B cell (primary cell): Measurements from ENCODE around the gene NEUROD4. TPM values are rescaled to one million over a fixed set of nuclear protein-coding genes. Genes with fewer than 3 reads are reported as not detected.

Experiments used
- ATAC-seq: fragments of 200-7000 bp; cut with Tn5 transposase; one replicate; pipeline ENCODE4 v1.10.0; 2021; ENCODE audit warnings: low read depth, mild to moderate bottlenecking, moderate number of reproducible peaks, moderate library complexity
- CTCF ChIA-PET: fragments of 350-600 bp; sonication (Branson Sonifier 250); formaldehyde crosslinking; loops from one replicate; lab custom pipeline; 2021; ENCODE audit warnings: antibody characterized with exemption, inconsistent platforms; lab: Charles Lee
- POLR2A ChIA-PET: fragments of 350-600 bp; sonication (Branson Sonifier 250); formaldehyde crosslinking; loops from one replicate; lab custom pipeline; 2021; ENCODE audit warnings: antibody characterized with exemption; lab: Charles Lee
- DNase-seq: peaks from one replicate; pipeline ENCODE4 v3.0.0; 2013
- H2AFZ ChIP-seq: 2 replicates; pipeline ENCODE4 v1.6.1; 2012; ENCODE audit warnings: mild to moderate bottlenecking, low read depth, low read length; ENCODE audit not compliant: insufficient read depth, poor library complexity, severe bottlenecking
- H3K27ac ChIP-seq, 2 donors: 1 replicate in 1 of 2; 2 replicates in 1 of 2; pipeline ENCODE4 v1.5.1; 2012 to 2013; ENCODE audit warnings: low read length in 2 of 2, mild to moderate bottlenecking in 2 of 2, moderate library complexity in 1 of 2
- H3K27me3 ChIP-seq, 4 experiments: fragments of 200-600 bp in 1 of 4; sonication (generic) in 1 of 4; replicated peaks in 1 of 4; 1 replicate in 2 of 4; 2 replicates in 2 of 4; pipeline versions ENCODE4 v1.6.1 to v1.7.0; 2013 to 2016; ENCODE audit warnings: low read length in 3 of 4, mild to moderate bottlenecking in 2 of 4, mixed read lengths in 1 of 4, moderate library complexity in 1 of 4; ENCODE audit not compliant: insufficient read depth in 4 of 4, control insufficient read depth in 3 of 4; ENCODE audit errors: control extremely low read depth in 1 of 4
- H3K36me3 ChIP-seq, 2 experiments: replicated peaks in 1 of 2; 1 replicate in 1 of 2; 2 replicates in 1 of 2; pipeline versions ENCODE4 v1.6.1 to v1.7.1; 2013; ENCODE audit warnings: low read length in 1 of 2; ENCODE audit not compliant: insufficient read depth in 2 of 2, control insufficient read depth in 1 of 2; ENCODE audit errors: control extremely low read depth in 1 of 2, extremely low read depth in 1 of 2
- H3K4me1 ChIP-seq, 2 donors: fragments of 200-600 bp in 1 of 2; sonication (generic) in 1 of 2; 1 replicate in 1 of 2; 2 replicates in 1 of 2; pipeline versions ENCODE4 v1.5.1 to v1.6.1; 2013 to 2017; ENCODE audit warnings: low read length in 2 of 2; ENCODE audit not compliant: control insufficient read depth in 2 of 2, insufficient read depth in 2 of 2
- H3K4me2 ChIP-seq: replicated peaks from 2 replicates; pipeline ENCODE3; 2012; ENCODE audit warnings: mild to moderate bottlenecking, low read depth, low read length; ENCODE audit not compliant: poor library complexity, severe bottlenecking
- H3K4me3 ChIP-seq, 5 experiments: fragments of 200-600 bp in 1 of 5; sonication (generic) in 1 of 5; 1 replicate in 3 of 5; 2 replicates in 2 of 5; pipeline versions ENCODE4 v1.5.1 to v1.7.0; 2011 to 2016; ENCODE audit warnings: low read length in 4 of 5, mild to moderate bottlenecking in 4 of 5, low read depth in 2 of 5, control low read depth in 1 of 5, moderate library complexity in 1 of 5; ENCODE audit not compliant: insufficient read depth in 1 of 5; ENCODE audit errors: control extremely low read depth in 1 of 5, extremely low read depth in 1 of 5
- H3K79me2 ChIP-seq: fragments of 200-600 bp; sonication (generic); one replicate; pipeline ENCODE4 v1.6.0; 2016; ENCODE audit warnings: low read length; ENCODE audit not compliant: control insufficient read depth, insufficient read depth
- H3K9ac ChIP-seq: fragments of 200-600 bp; sonication (generic); 2 replicates; pipeline ENCODE4 v1.6.1; 2017; ENCODE audit warnings: mild to moderate bottlenecking, low read length, moderate library complexity
- H3K9me3 ChIP-seq, 3 donors: one replicate each; pipeline versions ENCODE4 v1.6.1 to v1.7.1; 2013; ENCODE audit warnings: low read length in 2 of 3; ENCODE audit not compliant: control insufficient read depth in 2 of 3, insufficient read depth in 1 of 3; ENCODE audit errors: control extremely low read depth in 1 of 3
- H4K20me1 ChIP-seq: 2 replicates; pipeline ENCODE4 v1.6.0; 2012; ENCODE audit warnings: mild to moderate bottlenecking, low read length; ENCODE audit not compliant: insufficient read depth, control insufficient read depth, poor library complexity, severe bottlenecking
- H3K27ac Mint-ChIP-seq: one replicate; pipeline ENCODE4 v1.8.0; 2021; ENCODE audit warnings: mixed read lengths
- H3K27me3 Mint-ChIP-seq: one replicate; pipeline ENCODE4 v1.8.0; 2021; ENCODE audit warnings: mixed read lengths
- H3K4me1 Mint-ChIP-seq: one replicate; pipeline ENCODE4 v1.8.0; 2021; ENCODE audit warnings: mixed read lengths
- H3K4me3 Mint-ChIP-seq: one replicate; pipeline ENCODE4 v1.8.0; 2021; ENCODE audit warnings: mixed read lengths
- H3K9me3 Mint-ChIP-seq: one replicate; pipeline ENCODE4 v1.8.0; 2022; ENCODE audit warnings: mixed read lengths; ENCODE audit not compliant: insufficient read depth
- CTCF ChIP-seq: fragments of 200-600 bp; IDR thresholded peaks from one replicate; pipeline ENCODE4 v1.8.0; 2022; ENCODE audit warnings: antibody characterized with exemption, mild to moderate bottlenecking
- EZH2 ChIP-seq: IDR thresholded peaks from 2 replicates; pipeline ENCODE4 v1.6.1; 2012; ENCODE audit warnings: borderline replicate concordance, low read depth, mild to moderate bottlenecking, moderate library complexity, low read length; ENCODE audit not compliant: insufficient read depth, poor library complexity, severe bottlenecking
- WGBS: methylation state at CpG from one replicate; pipeline ENCODE4 v1.1.5; 2013; ENCODE audit warnings: missing lambda C conversion rate; ENCODE audit not compliant: insufficient coverage; 5-methylcytosine and 5-hydroxymethylcytosine counted together
- intact Hi-C: fragments of 100-400 bp; cut with micrococcal nuclease; formaldehyde crosslinking; loops from one replicate; pipeline ENCODE4 v1.10.0; 2022
- polyA minus RNA-seq: library from RNA; depleted of rRNA, polyadenylated mRNA; stranded (reverse); fragments of >200 nt; gene quantifications from 2 replicates; pipeline ENCODE4 v1.2.3, GENCODE V29; 2012
- polyA plus RNA-seq: library from polyadenylated mRNA; depleted of rRNA; stranded (reverse); fragments of >200 nt; gene quantifications from 2 replicates; pipeline ENCODE4 v1.2.3, GENCODE V29; 2012
- total RNA-seq, 2 donors: library from RNA; stranded (reverse); fragments of 120-200 nt in 1 of 2; gene quantifications; 1 replicate in 1 of 2; 2 replicates in 1 of 2; pipeline versions ENCODE4 v1.2.3 to v1.2.4, GENCODE V29; 2013 to 2022

The NEUROD4 gene, protein sequence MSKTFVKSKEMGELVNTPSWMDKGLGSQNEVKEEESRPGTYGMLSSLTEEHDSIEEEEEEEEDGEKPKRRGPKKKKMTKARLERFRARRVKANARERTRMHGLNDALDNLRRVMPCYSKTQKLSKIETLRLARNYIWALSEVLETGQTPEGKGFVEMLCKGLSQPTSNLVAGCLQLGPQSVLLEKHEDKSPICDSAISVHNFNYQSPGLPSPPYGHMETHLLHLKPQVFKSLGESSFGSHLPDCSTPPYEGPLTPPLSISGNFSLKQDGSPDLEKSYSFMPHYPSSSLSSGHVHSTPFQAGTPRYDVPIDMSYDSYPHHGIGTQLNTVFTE
- total RNA-seq (not detected in 2 replicates), polyA plus RNA-seq (not detected in 2 replicates), polyA minus RNA-seq (not detected in 2 replicates)
- not detected for total RNA-seq (2013)

- Histone ChIP-seq H3K4me1 (peaks cover 0 to 9% of the 10 kb centered on the region in 2 donors), H3K27me3 (peaks cover 0 to 36% (median 26%) of the 10 kb centered on the region in 4 experiments), H3K4me3 (no peak within 1 kb of the TSS), H3K27ac (no peak within 1 kb of the TSS), H3K79me2 (no peaks in the 10 kb centered on the region), H3K36me3 (no peaks in the 10 kb centered on the region), H4K20me1 (no peaks in the 10 kb centered on the region), H3K4me2 (peak within 1 kb of the TSS; percentile 16), H3K9ac (no peak within 1 kb of the TSS), H2AFZ (peak within 1 kb of the TSS; percentile 20), H3K9me3 (peaks cover 0 to 4% (median 2%) of the 10 kb centered on the region in 3 donors)
- ATAC-seq (no peak), DNase-seq (peak; percentile 24)
- Mint-ChIP-seq H3K4me1 (peaks cover 6% of the 10 kb centered on the region), H3K4me3 (no peak within 1 kb of the TSS), H3K27ac (no peak within 1 kb of the TSS), H3K27me3 (peaks cover 55% of the 10 kb centered on the region), H3K9me3 (no peaks in the 10 kb centered on the region)
- WGBS: 16% methylated on average over 12 of the region's 13 CpGs
- ChIA-PET CTCF (interaction anchor here (1.0 to 3.1 kb wide), 2 partner anchors 27 to 52 kb away, joined by 4 to 9 read pairs; no protein-coding TSS in a partner anchor), POLR2A (no interaction called here)
- intact Hi-C loops: no loop called here
- TF ChIP-seq EZH2 (no peak), CTCF (no peak)
Measured at GRCh38 chr12:55019784-55020183, at the start of gene NEUROD4. Gene NEUROD4 (plus strand): TSS chr12:55019974. CDS start chr12:55026440, 6,466 bp downstream.

DNA sequence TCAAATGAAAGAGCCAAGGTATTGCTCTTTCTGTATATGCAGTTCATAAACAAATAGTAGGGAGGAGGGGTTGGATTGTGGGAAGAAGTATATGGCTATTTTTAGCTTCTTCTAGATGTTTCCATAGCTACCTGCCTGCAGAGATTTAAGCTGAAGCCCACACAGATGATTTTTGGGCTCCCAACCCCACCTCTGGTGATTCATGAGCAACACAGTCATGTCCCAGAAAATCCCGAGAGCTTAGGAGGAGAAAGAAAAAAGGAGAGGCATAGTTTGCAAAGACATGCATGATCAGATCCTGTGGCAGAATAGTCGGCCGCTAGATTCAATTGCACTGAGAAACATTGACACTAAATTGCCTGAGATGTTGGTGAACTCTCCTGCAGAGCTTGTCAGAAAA is 49.0 kb upstream of the NEUROD4 start:
- Histone ChIP-seq H2AFZ (no peak overlapping the region), H4K20me1 (no peaks in the 10 kb centered on the region), H3K27ac (no peak overlapping the region), H3K9ac (no peak overlapping the region), H3K4me2 (no peak overlapping the region), H3K4me1 (peaks cover 0 to 3% of the 10 kb centered on the region in 2 donors), H3K27me3 (no peaks in the 10 kb centered on the region), H3K4me3 (no peak overlapping the region), H3K79me2 (no peaks in the 10 kb centered on the region), H3K36me3 (peaks cover 0 to 50% of the 10 kb centered on the region in 2 experiments), H3K9me3 (no peaks in the 10 kb centered on the region)
- no peak overlapping the region for H3K4me3 Mint-ChIP-seq
- peaks cover 2% of the 10 kb centered on the region for H3K4me1 Mint-ChIP-seq
- no peaks in the 10 kb centered on the region for H3K27me3 Mint-ChIP-seq
- CTCF ChIA-PET: interaction anchor here (0.6 to 2.9 kb wide), 3 partner anchors 10 to 22 kb away, joined by 3 to 9 read pairs (median 3); no protein-coding TSS in a partner anchor
- TF ChIP-seq EZH2: no peak
- no peak for TF ChIP-seq CTCF
- POLR2A ChIA-PET: no interaction called here
- WGBS: 100% methylated on average over 3 of the region's 3 CpGs
- ATAC-seq (no peak), DNase-seq (no peak)
- no peaks in the 10 kb centered on the region for H3K9me3 Mint-ChIP-seq
- H3K27ac Mint-ChIP-seq: no peak overlapping the region
- intact Hi-C loops: no loop called here
